GM12878 (cell line): Measurements from ENCODE around the gene DSEL. TPM values are rescaled to one million over a fixed set of nuclear protein-coding genes. Genes with fewer than 3 reads are reported as not detected.

Experiments
- ATAC-seq: fragments of 200-7000 bp; cut with Tn5 transposase; 3 replicates; pipeline ENCODE4 v1.9.1; 2020; ENCODE audit warnings: mild to moderate bottlenecking, moderate library complexity
- BruUV-seq: library from RNA; stranded (reverse); fragments of 400-500 nt; replicated peaks from 2 replicates; lab custom pipeline; 2021; lab: Mats Ljungman, UMichigan
- CTCF ChIA-PET: fragments of 300-600 bp; sonication (Branson Sonifier 250); formaldehyde crosslinking; extraction: SDS; loops from one replicate; lab custom pipeline; 2021; ENCODE audit warnings: inconsistent platforms; lab: Yijun Ruan, JAX
- POLR2A ChIA-PET: fragments of 350-600 bp; formaldehyde crosslinking; extraction: SDS; loops from one replicate; lab custom pipeline; 2021; ENCODE audit warnings: inconsistent platforms; lab: Charles Lee
- RAD21 ChIA-PET: fragments of 300-600 bp; sonication (Branson Sonifier 250); formaldehyde crosslinking; loops from one replicate; lab custom pipeline; 2023; ENCODE audit warnings: antibody characterized with exemption; ENCODE audit not compliant: unreplicated experiment; lab: Charles Lee
- SMC1A ChIA-PET: fragments of 300-600 bp; sonication (Branson Sonifier 250); formaldehyde crosslinking; loops from one replicate; lab custom pipeline; 2023; ENCODE audit not compliant: unreplicated experiment, uncharacterized antibody; lab: Charles Lee
- DNase-seq: peaks from one replicate; pipeline ENCODE4 v3.0.0-alpha.2; 2011; ENCODE audit warnings: low read depth, low spot score
- FAIRE-seq: peaks from 3 replicates; lab custom pipeline; 2011; peaks lifted over from hg19 to GRCh38; lab: Jason Lieb, UNC
- H2AFZ ChIP-seq: 2 replicates; pipeline ENCODE4 v1.6.0; 2011; ENCODE audit warnings: low read depth, low read length, control low read depth; ENCODE audit not compliant: control insufficient read depth
- H3K27ac ChIP-seq: 2 replicates; pipeline ENCODE4 v1.5.1; 2011; ENCODE audit warnings: control low read depth; ENCODE audit not compliant: control insufficient read depth, insufficient read depth
- H3K27me3 ChIP-seq, 2 experiments: replicated peaks in 1 of 2; 2 replicates each; pipeline versions ENCODE4 v1.6.0 to v1.6.1; 2011; ENCODE audit warnings: low read length in 1 of 2; ENCODE audit not compliant: control insufficient read depth in 2 of 2, insufficient read depth in 2 of 2
- H3K36me3 ChIP-seq, 2 experiments: 2 replicates each; pipeline ENCODE4 v1.5.1; 2011; ENCODE audit warnings: low read length in 1 of 2; ENCODE audit not compliant: control insufficient read depth in 2 of 2, insufficient read depth in 2 of 2
- H3K4me1 ChIP-seq: 2 replicates; pipeline ENCODE4 v1.6.1; 2011; ENCODE audit warnings: mild to moderate bottlenecking, low read length, moderate library complexity, mixed read lengths; ENCODE audit not compliant: control insufficient read depth, insufficient read depth
- H3K4me2 ChIP-seq: 2 replicates; pipeline ENCODE4 v1.6.0; 2011; ENCODE audit warnings: control low read depth; ENCODE audit not compliant: control insufficient read depth, insufficient read depth
- H3K4me3 ChIP-seq: fragments of 200-600 bp; sonication (generic); 2 replicates; pipeline ENCODE4 v1.5.1; 2016
- H3K79me2 ChIP-seq: 2 replicates; pipeline ENCODE4 v1.6.0; 2011; ENCODE audit warnings: low read length; ENCODE audit not compliant: control insufficient read depth, insufficient read depth
- H3K9ac ChIP-seq: 2 replicates; pipeline ENCODE4 v1.8.0; 2011; ENCODE audit warnings: low read length, control low read depth, mixed read lengths; ENCODE audit not compliant: control insufficient read depth, insufficient read depth
- H3K9me3 ChIP-seq: replicated peaks from 3 replicates; pipeline ENCODE4 v1.5.1; 2011; ENCODE audit warnings: mild to moderate bottlenecking, low read length; ENCODE audit not compliant: control insufficient read depth, insufficient read depth
- H4K20me1 ChIP-seq: 2 replicates; pipeline ENCODE4 v1.6.0; 2011; ENCODE audit not compliant: control insufficient read depth, insufficient read depth
- E4F1 ChIP-seq: fragments of 450-650 bp; IDR thresholded peaks from 2 replicates; pipeline ENCODE4 v1.6.1; 2018; ENCODE audit warnings: borderline replicate concordance, mild to moderate bottlenecking; ENCODE audit not compliant: partially characterized antibody
- LARP7 ChIP-seq: fragments of 450-650 bp; IDR thresholded peaks from 2 replicates; pipeline ENCODE4 v1.6.1; 2017; ENCODE audit warnings: mild to moderate bottlenecking
- MLLT1 ChIP-seq: fragments of 450-650 bp; IDR thresholded peaks from 2 replicates; pipeline ENCODE4 v1.6.1; 2016; ENCODE audit warnings: mild to moderate bottlenecking
- WGBS: methylation state at CpG from one replicate; pipeline ENCODE4 v1.1.6; 2016; ENCODE audit warnings: low lambda C conversion rate; ENCODE audit not compliant: insufficient replicate concordance, insufficient coverage; ENCODE audit errors: missing lambda C conversion rate; 5-methylcytosine and 5-hydroxymethylcytosine counted together
- in situ Hi-C: fragments of 300-500 bp; cut with MboI; formaldehyde crosslinking; loops from 9 replicates; pipeline ENCODE4 v1.14.3; 2018; ENCODE audit warnings: mixed read lengths
- intact Hi-C: fragments of 100-400 bp; cut with micrococcal nuclease; formaldehyde crosslinking; loops from one replicate; pipeline ENCODE4 v1.14.2; 2022; ENCODE audit not compliant: unreplicated experiment
- polyA plus RNA-seq, 11 experiments: library from polyadenylated mRNA; depleted of rRNA in 4 of 11; unstranded in 6 of 11; stranded (reverse) in 5 of 11; fragments of >200 nt; fragmentation: Nextera tagmentation in 4 of 11; fragmentation: Illumina TruSeq in 1 of 11; extraction: Ambion mirVana in 4 of 11; extraction: Trizol in 1 of 11; gene quantifications; 1 replicate in 1 of 11; 2 replicates in 10 of 11; pipeline versions ENCODE4 v1.2.1 to v1.2.3, GENCODE V29; 2011 to 2016; ENCODE audit warnings: inconsistent platforms in 2 of 11, missing spikeins in 2 of 11, low read depth in 1 of 11
- total RNA-seq, 4 experiments: library from RNA; depleted of rRNA in 3 of 4; stranded (reverse); fragments of >200 nt in 3 of 4; fragmentation: Illumina TruSeq in 1 of 4; extraction: Trizol in 1 of 4; gene quantifications; 2 replicates each; pipeline versions ENCODE4 v1.2.1 to v1.2.3, GENCODE V29; 2013 to 2021

The DSEL gene
- total and polyA plus RNA-seq, 10 of the 15 experiments (the other 5 are each of a cell fraction or from before 2014, with no cell fraction given), result 0.03 TPM; not detected in 9

GRCh38 chr18:67514465-67514864 lies 2.1 kb downstream of the DSEL start:
- no peak overlapping the region for H3K9ac ChIP-seq
- FAIRE-seq (no peak), ATAC-seq (no peak), DNase-seq (no peak)
- CTCF ChIA-PET, result interaction anchor here (1.0 kb wide), 1 partner anchor 1146 kb away, joined by 3 read pairs; no protein-coding TSS in a partner anchor
- peaks cover 0 to 1% of the 10 kb centered on the region in 2 experiments; a peak in 2 of 4 replicates for H3K27me3 ChIP-seq
- 0% methylated on average over 3 of the region's 3 CpGs for WGBS
- RAD21 ChIA-PET, result no interaction called here
- POLR2A ChIA-PET, result no interaction called here
- H3K9me3 ChIP-seq, result no peaks in the 10 kb centered on the region
- SMC1A ChIA-PET, result interaction anchor here (1.3 kb wide), 1 partner anchor 11 kb away, joined by 4 read pairs; no protein-coding TSS in a partner anchor
- H3K4me2 ChIP-seq, result no peak overlapping the region
- H3K27ac ChIP-seq, result no peak overlapping the region
- no TSS peak for BruUV-seq
- in situ Hi-C loops (no loop called here), intact Hi-C loops (no loop called here)
- H3K4me3 ChIP-seq, result no peak overlapping the region
- H4K20me1 ChIP-seq, result no peaks in the 10 kb centered on the region
- H3K79me2 ChIP-seq, result no peaks in the 10 kb centered on the region
- H3K4me1 ChIP-seq, result no peaks in the 10 kb centered on the region
- TF ChIP-seq LARP7, result no peak
- no peak for TF ChIP-seq E4F1
- TF ChIP-seq MLLT1, result no peak
- H2AFZ ChIP-seq, result no peak overlapping the region
- H3K36me3 ChIP-seq, result no peaks in the 10 kb centered on the region
